PC-3 (cell line): Measurements from ENCODE around the gene CHTOP. TPM values are rescaled to one million over a fixed set of nuclear protein-coding genes. Genes with fewer than 3 reads are reported as not detected.
A peak's percentile ranks its signal among the peaks of the same experiment; 100 is the strongest.

Experiments used
- ATAC-seq: fragments of 200-7000 bp; cut with Tn5 transposase; 2 replicates; pipeline ENCODE4 v1.9.1; 2020; ENCODE audit warnings: mild to moderate bottlenecking, moderate library complexity
- BruUV-seq: library from RNA; stranded (reverse); fragments of 400-500 nt; replicated peaks from 2 replicates; lab custom pipeline; 2021; lab: Mats Ljungman, UMichigan
- CTCF ChIA-PET: fragments of 300-600 bp; sonication (Branson Sonifier 250); formaldehyde crosslinking; loops from one replicate; lab custom pipeline; 2022; ENCODE audit warnings: antibody characterized with exemption; lab: Charles Lee
- POLR2A ChIA-PET: fragments of 300-600 bp; sonication (Branson Sonifier 250); formaldehyde crosslinking; loops from one replicate; lab custom pipeline; 2022; ENCODE audit warnings: antibody characterized with exemption; ENCODE audit not compliant: unreplicated experiment; lab: Charles Lee
- DNase-seq: peaks from one replicate; pipeline ENCODE4 v3.0.0-alpha.2; 2015
- H2AFZ ChIP-seq: fragments of 300-600 bp; sonication (generic); 2 replicates; pipeline ENCODE4 v1.6.0; 2016; ENCODE audit warnings: antibody characterized with exemption, low read length
- H3F3A ChIP-seq: fragments of 300-600 bp; sonication (generic); one replicate; pipeline ENCODE4 v1.6.0; 2017; ENCODE audit warnings: antibody characterized with exemption, low read length, control low read depth, mild to moderate bottlenecking; ENCODE audit not compliant: unreplicated experiment
- H3K27ac ChIP-seq: fragments of 300-600 bp; sonication (generic); 2 replicates; pipeline ENCODE4 v1.5.1; 2016; ENCODE audit warnings: mild to moderate bottlenecking, low read length
- H3K27me3 ChIP-seq: fragments of 300-600 bp; sonication (generic); 2 replicates; pipeline ENCODE4 v1.6.1; 2016; ENCODE audit warnings: low read length, mixed read lengths
- H3K36me3 ChIP-seq: fragments of 300-600 bp; sonication (generic); 2 replicates; pipeline ENCODE4 v1.6.1; 2016; ENCODE audit warnings: low read depth, mixed run types, low read length, mixed read lengths
- H3K4me1 ChIP-seq: fragments of 300-600 bp; sonication (generic); 2 replicates; pipeline ENCODE4 v1.5.1; 2016; ENCODE audit warnings: low read length; ENCODE audit not compliant: insufficient read depth
- H3K4me2 ChIP-seq: fragments of 300-600 bp; sonication (generic); 2 replicates; pipeline ENCODE4 v1.6.0; 2016; ENCODE audit warnings: low read length
- H3K4me3 ChIP-seq: fragments of 300-600 bp; sonication (generic); 2 replicates; pipeline ENCODE4 v1.5.1; 2016; ENCODE audit warnings: mild to moderate bottlenecking, low read length, mixed read lengths
- H3K79me2 ChIP-seq: fragments of 300-600 bp; sonication (generic); 2 replicates; pipeline ENCODE4 v1.6.1; 2017; ENCODE audit warnings: low read length, mixed read lengths
- H3K9ac ChIP-seq: fragments of 300-600 bp; sonication (generic); 2 replicates; pipeline ENCODE4 v1.6.0; 2016; ENCODE audit warnings: mild to moderate bottlenecking, low read length
- H3K9me2 ChIP-seq: fragments of 300-600 bp; sonication (generic); replicated peaks from 2 replicates; pipeline ENCODE4 v1.6.1; 2016; ENCODE audit warnings: mixed run types, low read length, mixed read lengths
- H3K9me3 ChIP-seq: fragments of 300-600 bp; sonication (generic); 2 replicates; pipeline ENCODE4 v1.6.1; 2016; ENCODE audit warnings: low read length, mixed read lengths
- H4K20me1 ChIP-seq: fragments of 300-600 bp; sonication (generic); 2 replicates; pipeline ENCODE4 v1.6.1; 2016; ENCODE audit warnings: low read length, mixed read lengths
- CTCF ChIP-seq: fragments of 300-600 bp; sonication (generic); conservative IDR thresholded peaks from 2 replicates; pipeline ENCODE4 v1.5.1; 2017; ENCODE audit warnings: antibody characterized with exemption, low read depth, mild to moderate bottlenecking, low read length
- EZH2 ChIP-seq: fragments of 300-600 bp; sonication (generic); IDR thresholded peaks from one replicate; pipeline ENCODE4 v1.6.1; 2017; ENCODE audit warnings: antibody characterized with exemption, mild to moderate bottlenecking, low read length; ENCODE audit not compliant: unreplicated experiment
- EZH2phosphoT487 ChIP-seq: fragments of 300-600 bp; sonication (generic); IDR thresholded peaks from 2 replicates; pipeline ENCODE4 v1.6.1; 2018; ENCODE audit warnings: mild to moderate bottlenecking, antibody characterized with exemption, low read length, borderline replicate concordance
- intact Hi-C: fragments of 100-400 bp; cut with micrococcal nuclease; formaldehyde crosslinking; loops from 2 replicates; pipeline ENCODE4 v1.9.0; 2023
- total RNA-seq: library from RNA; depleted of rRNA; stranded (reverse); fragments of >200 nt; gene quantifications from 2 replicates; pipeline ENCODE4 v1.2.3, GENCODE V29; 2014

Gene CHTOP
- total RNA-seq, 1 experiment from 2014 or later: 101 TPM

GRCh38 chr1:153608742-153609584 lies 24.9 kb upstream of the CHTOP start:
- peak overlapping the region; percentile 68 for H3K4me3 ChIP-seq
- H3K4me2 ChIP-seq: peak overlapping the region; percentile 95
- ChIA-PET CTCF (interaction anchor here (2.5 kb wide), 1 partner anchor 37 kb away, joined by 9 read pairs; no protein-coding TSS in a partner anchor), POLR2A (interaction anchor here (0.9 to 1.8 kb wide), 2 partner anchors 18 to 25 kb away, joined by 4 to 7 read pairs; partner anchors contain the start of genes CHTOP and S100A13)
- intact Hi-C loops: loop anchor here (1.0 to 2.0 kb wide), 4 partner anchors 36 to 76 kb away; partner anchors contain the start of gene ILF2
- peak; percentile 99 for DNase-seq
- peaks cover 39% of the 10 kb centered on the region for H3K36me3 ChIP-seq
- ATAC-seq: peak; percentile 58
- H3K9ac ChIP-seq: peak overlapping the region; percentile 97
- no peak overlapping the region for H2AFZ ChIP-seq
- no peaks in the 10 kb centered on the region for H3K9me2 ChIP-seq
- H3F3A ChIP-seq: peaks cover 23% of the 10 kb centered on the region
- peak overlapping the region; percentile 100 for H3K27ac ChIP-seq
- TF ChIP-seq EZH2 (no peak), CTCF (no peak)
- H3K4me1 ChIP-seq: peaks cover 50% of the 10 kb centered on the region
- no peaks in the 10 kb centered on the region for H3K27me3 ChIP-seq
- BruUV-seq: no TSS peak
- H4K20me1 ChIP-seq: no peaks in the 10 kb centered on the region
- no peaks in the 10 kb centered on the region for H3K9me3 ChIP-seq
- peaks cover 69% of the 10 kb centered on the region for H3K79me2 ChIP-seq

GRCh38 chr1:153609585-153609907 lies 24.3 kb upstream of the CHTOP start:
- Histone ChIP-seq H2AFZ (no peak overlapping the region), H3K9ac (peak overlapping the region; percentile 97), H4K20me1 (no peaks in the 10 kb centered on the region), H3K4me3 (peak overlapping the region; percentile 68), H3K36me3 (peaks cover 38% of the 10 kb centered on the region), H3K9me3 (no peaks in the 10 kb centered on the region), H3K79me2 (peaks cover 75% of the 10 kb centered on the region), H3K4me1 (peaks cover 56% of the 10 kb centered on the region), H3K27ac (peak overlapping the region; percentile 100), H3F3A (peaks cover 27% of the 10 kb centered on the region), H3K4me2 (peak overlapping the region; percentile 95), H3K27me3 (no peaks in the 10 kb centered on the region), H3K9me2 (no peaks in the 10 kb centered on the region)
- TF ChIP-seq EZH2phosphoT487: no peak
- no peak for TF ChIP-seq EZH2
- no peak for TF ChIP-seq CTCF
- no peak for ATAC-seq
- ChIA-PET POLR2A (interaction anchor here (1.8 to 2.0 kb wide), 2 partner anchors 18 to 24 kb away, joined by 7 read pairs; partner anchors contain the start of genes CHTOP and S100A13), CTCF (interaction anchor here (2.5 kb wide), 1 partner anchor 37 kb away, joined by 9 read pairs; no protein-coding TSS in a partner anchor)
- no peak for DNase-seq
- BruUV-seq: TSS peak; percentile 61
- intact Hi-C loops: loop anchor here (1.0 to 2.0 kb wide), 4 partner anchors 37 to 77 kb away; partner anchors contain the start of gene ILF2
